IPS-NIHi7 (cell line): ENCODE measurements around the gene WAPL.
A peak's percentile ranks its signal among the peaks of the same experiment; 100 is the strongest.

Experiments used
- DNase-seq: peaks from one replicate; pipeline ENCODE4 v3.0.0; 2012; ENCODE audit warnings: mixed read lengths; ENCODE audit errors: extremely low spot score

The WAPL gene

GRCh38 chr10:86413046-86413728 lies 108.4 kb downstream of the WAPL start:
- DNase-seq, result no peak

DNA sequence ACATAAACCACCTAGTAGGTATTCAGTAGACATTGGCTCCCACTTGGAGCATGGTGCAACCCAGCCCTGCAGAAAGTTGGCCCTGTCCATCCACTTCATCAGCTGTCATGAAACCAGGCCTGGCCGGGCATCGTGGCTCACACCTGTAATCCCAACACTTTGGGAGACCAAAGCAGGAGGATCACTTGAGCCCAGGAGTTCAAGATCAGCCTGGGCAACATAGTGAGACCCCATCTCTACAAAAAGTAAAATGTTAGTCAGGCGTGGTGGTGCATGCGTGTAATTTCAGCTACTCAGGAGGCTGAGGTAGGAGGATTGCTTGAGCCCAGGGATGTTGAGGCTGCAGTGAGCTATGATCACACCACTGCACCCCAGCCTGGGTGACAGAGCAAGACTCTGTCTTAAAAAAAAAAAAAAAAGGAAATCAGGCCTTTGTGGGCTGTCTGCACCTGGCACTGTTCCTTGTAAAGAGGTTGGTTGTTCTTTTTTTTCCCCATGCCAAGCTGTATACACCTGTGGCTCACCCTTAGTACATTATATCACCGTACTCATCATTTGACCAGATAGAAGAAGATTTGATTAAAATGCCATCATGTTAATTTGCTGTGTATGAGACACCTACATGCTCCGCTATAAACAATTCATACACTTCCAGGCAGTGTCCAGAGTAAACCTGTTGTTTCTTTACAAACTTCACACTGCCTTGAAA lies 109.6 kb downstream of the WAPL start:
- DNase-seq, result no peak

DNA sequence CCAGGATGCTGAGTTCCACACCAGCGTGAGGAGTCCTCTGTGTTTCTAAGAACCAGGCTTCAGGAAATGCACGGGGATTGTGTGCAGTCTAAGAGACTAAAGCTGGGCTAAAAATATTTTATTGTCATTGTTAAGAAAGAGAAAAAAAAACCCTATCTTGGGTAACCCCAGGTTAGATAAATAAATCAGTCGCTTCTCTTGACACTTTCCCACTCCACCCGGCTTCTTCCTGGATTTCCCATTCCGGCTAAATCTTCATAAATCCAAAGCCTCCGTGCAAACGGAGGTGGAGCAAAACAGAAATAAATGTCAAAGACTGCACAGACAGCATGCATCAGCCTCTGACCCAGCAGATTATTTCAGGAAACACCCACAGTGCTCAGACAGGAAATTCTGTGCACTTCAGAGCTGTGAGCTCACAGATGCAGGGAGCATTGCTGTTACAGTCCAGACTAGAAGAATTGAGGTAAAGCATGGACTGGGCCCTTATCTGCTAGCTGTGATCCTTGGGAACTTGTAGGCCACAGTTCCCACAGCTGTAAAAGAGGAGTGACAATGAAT lies 110.2 kb downstream of the WAPL start:
- DNase-seq, result no peak

DNA sequence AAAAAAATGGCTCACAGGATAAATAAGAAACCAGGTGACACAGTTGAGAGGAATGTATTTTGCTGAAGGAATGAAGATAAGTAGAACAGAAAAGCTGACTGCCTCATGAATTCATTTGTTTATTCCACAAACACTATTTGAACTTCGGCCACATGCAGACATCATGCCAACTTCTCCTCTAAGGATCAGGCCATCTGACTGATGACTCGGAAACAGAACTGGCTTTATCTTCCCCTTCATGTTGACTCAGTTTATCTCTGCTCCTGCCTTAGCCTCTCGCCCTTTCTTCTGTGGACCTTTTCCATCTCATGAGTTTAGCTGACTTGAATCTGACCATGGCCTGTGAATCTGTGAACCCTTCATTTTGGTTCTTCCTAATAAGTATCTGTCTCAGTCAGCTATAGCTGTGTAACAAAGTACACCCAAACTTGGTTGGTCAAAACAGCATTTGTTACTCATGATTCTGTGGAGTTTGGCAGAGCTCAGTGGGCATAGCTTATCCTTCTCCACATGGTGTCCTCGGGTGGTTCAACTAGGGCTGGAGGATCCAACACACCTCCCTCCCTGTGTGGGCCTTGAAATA lies 111.0 kb downstream of the WAPL start:
- no peak for DNase-seq

GRCh38 chr10:86409183-86409582 lies 112.4 kb downstream of the WAPL start:
- DNase-seq, result no peak

- no peak for DNase-seq
These were observed 118.3 kb downstream of the WAPL start for GRCh38 chr10:86403183-86403797.

DNA sequence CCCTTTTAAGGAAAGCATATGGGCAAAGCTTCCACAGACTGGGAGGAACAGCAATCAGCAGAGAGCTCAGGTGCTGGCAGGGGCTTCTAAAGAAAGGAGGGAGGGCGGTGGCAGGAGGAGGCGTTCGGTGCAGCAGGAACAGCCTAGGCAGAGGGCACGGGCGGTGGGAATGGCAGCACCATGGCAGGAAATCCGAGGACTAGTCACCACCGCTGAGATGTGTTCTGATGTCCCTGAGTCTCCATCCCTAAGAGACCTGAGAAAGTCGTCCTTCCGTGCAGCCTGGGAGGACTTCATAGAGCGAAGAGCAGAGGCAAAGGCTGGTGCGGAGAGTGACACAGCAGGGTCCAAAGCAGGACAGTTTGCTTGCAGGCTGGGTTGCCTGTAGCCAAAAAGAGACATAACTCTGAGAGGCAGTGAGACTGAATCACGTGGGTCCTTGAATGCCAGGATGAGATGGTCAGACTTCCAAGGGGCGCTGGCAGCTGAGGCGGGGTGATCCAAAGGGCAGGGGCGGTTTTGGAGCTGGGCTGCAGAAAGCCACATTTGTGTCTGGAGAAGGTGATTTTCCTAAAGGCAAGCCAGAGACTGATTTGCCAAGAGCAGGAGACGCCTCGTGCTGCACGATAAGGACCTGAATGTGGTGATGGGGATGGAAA lies 119.2 kb downstream of the WAPL start:
- DNase-seq, result no peak

DNA sequence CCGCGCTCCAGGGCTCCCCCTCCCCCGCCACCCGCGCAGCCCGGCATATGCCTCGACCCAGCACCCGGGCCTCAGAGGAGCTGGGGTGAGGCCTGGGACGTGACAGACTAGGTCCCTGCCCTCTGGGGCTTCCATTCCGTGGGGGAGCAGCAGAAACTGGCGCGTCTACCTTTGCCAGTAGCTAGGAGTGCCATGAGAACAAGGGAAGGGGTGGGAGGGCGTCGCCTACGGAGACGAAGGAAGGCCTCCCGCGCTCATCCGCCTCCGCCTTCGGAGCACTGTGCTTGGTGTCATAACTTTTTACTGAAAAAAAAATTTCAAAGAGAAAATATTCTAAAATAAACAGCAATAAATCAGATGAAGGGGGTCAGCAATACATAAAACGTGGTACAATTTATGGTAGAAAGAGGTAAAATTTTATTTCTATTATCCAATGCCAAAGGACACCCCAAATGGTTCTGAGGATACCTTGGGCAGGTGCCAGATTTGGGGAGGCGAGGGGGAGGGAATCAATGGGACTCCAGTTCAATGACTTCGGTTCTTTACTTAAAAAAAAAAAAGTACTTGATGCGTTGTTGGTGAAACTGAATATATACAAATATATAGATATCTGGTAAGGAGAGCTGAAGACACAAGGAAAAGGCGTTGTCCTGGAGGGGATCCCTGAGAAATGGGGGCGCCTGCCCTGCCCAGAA lies 119.9 kb downstream of the WAPL start:
- DNase-seq, result peak; percentile 54

- DNase-seq, result no peak
These were observed 120.6 kb downstream of the WAPL start for GRCh38 chr10:86400705-86401587.

DNA sequence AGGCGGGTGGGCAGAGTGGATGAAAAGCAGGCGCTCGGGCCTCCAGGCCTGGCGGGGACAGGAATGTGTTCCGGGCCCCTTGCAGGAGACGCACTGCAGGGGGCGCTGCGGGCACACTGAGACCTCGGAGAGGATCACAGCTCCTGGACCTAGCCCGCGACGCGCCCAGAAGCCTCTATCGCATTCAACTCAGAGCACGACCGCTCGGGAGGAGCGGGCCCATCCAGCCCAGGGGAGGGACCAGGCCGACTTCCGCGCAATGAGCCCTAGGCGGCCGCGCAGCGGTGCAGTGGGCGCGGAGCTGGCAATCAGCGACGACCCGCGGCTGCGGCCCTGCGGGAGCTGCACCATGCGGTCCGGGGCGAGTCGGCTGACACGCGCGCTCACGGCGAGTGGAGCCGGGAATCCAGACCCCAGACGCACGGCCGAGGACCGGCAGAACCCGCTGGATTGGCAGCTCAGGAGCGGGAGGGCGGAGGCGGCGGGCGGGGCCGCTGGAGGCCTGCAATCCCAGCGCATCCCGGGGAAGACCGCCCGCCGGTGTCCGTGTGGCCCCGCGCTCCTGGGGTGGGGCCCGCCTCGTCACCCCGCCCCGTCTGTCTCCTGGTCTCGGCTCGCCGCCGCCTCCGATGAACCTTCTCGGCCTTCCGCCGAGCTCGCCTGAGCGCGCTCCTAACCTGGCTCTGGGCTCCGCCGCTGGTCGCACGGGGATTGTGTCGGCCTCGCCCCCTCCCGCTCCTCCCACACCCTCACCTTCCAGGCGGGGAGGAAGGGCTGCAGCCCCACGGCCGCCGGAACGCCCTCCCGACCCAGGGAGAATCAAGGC lies 121.5 kb downstream of the WAPL start:
- peak; percentile 94 for DNase-seq

DNA sequence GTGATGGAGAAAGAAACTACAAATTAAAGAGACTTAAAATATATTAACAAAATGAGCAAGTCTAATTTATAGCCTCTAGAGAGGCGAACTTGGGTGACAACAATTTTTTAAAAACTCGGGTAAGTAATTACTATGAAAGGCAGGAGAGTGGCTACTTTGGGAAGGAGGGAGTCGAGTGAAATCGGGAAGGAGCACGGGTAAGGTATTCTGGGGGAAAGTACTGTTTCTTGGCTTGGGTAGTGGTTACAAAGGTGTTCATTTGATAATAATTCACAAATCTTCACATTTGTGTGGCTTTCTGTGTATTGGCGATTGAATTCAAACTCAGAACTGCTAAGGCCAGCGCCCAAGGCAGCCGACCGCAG lies 122.1 kb downstream of the WAPL start:
- no peak for DNase-seq

GRCh38 chr10:86397120-86397519 lies 124.5 kb downstream of the WAPL start:
- DNase-seq, result no peak

GRCh38 chr10:86393862-86394455 lies 127.6 kb downstream of the WAPL start:
- no peak for DNase-seq

- no peak for DNase-seq
These were observed 128.2 kb downstream of the WAPL start for GRCh38 chr10:86393362-86393761.

DNA sequence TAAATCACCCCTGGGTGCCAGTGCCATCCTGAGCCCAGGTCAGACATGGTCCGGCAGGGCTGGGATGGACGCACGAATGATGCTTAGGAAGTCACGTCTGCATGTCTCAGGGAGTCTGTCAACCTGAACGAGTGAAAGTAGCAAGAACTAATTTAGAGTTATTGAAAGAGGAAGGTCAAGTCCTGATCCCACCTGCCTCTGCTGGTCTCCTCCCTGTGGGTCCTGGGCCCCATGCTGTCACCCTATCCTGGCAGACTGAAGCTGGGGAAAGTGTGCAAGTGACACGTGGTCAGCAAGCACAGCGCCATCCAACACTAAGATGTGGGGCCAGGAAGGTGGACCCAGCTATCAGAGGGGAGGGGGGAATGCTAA lies 128.9 kb downstream of the WAPL start:
- DNase-seq, result no peak

GRCh38 chr10:86391986-86392722 lies 129.4 kb downstream of the WAPL start:
- DNase-seq, result no peak

DNA sequence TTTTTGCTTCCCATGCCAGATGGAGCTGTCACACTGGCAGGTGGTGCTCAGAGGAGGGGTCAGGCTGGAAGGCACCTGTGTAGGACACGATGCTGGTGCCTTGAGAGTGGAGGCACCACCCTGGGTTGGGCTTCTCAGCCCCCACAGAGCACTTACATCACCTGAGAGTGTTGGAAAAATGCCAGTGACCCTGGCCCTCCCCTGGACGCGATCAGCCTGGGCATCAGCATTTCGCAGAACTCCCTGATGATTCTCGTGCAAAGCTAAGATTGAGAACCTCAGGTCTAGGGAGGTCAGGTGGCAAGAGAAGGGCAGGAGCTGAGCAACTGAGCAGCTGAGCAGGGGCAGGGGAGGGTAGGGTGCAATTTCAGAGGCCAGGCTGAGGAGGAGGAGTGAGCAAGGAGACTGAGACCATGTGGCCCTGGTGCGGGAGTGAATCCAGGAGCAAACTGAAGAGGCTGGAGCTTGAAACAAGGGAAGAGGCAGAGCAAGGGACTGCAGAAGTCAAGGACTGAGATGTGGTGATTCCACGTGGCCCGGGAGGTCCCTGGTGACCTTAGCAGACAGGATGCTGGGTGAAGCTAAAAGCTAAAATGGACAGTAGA lies 130.3 kb downstream of the WAPL start:
- DNase-seq, result no peak
